SK-N-MC (cell line): ENCODE data around the gene CALCOCO2.

ENCODE experiments used
- FOXP2 ChIP-seq: optimal IDR thresholded peaks from 2 replicates; pipeline ENCODE3; 2011; ENCODE audit warnings: mild to moderate bottlenecking, moderate library complexity; ENCODE audit not compliant: insufficient read depth; ENCODE audit errors: extremely low read length, control extremely low read depth
- POLR2AphosphoS5 ChIP-seq: IDR thresholded peaks from 2 replicates; pipeline ENCODE4 v1.6.1; 2012; ENCODE audit warnings: mild to moderate bottlenecking, low read depth, low read length, borderline replicate concordance

DNA sequence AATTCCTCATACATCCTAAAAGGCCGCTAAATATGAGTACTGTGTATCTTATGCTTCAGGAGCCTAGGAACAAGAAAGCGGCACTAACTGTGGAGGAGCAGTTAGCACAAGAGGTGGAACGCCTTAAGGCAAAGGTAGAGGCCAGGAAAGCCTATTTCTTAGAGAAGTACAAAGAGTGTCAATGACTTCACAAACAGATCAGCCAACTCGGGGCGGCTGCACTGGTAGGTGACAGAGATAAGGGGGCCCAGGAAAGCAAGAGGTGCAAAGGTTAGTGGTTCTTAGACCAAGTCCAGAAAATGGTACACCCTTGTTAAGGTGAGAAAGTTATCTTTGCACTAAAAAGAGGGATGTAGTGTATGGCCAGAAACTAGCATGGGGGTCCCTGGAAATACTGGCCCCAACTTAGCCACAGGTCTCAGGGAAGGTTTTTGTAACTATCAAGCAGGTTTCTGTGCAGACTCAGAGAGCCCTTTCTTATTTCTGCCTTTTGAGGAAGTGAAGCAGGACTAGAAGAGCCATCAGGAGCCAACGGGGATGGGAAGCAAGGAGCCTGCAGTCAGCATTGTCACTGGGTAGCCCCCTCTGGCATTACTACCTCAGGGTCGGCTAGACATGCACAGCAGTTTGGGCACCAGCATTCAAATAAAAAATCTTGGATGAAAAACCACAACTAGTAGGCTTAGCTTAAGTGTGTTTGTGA, 24.1 kb downstream of the CALCOCO2 start:
- no peak for TF ChIP-seq POLR2AphosphoS5
- TF ChIP-seq FOXP2, result no peak
